HL-60 (cell line): ENCODE data around the gene NDNF.

Source experiments
- DNase-seq, 2 experiments: peaks; one replicate each; pipeline ENCODE4 v3.0.0-alpha.2; 2010 to 2020; ENCODE audit warnings: low read depth in 1 of 2, low spot score in 1 of 2
- H3K27ac ChIP-seq: fragments of 250-450 bp; sonication (Bioruptor Pico); replicated peaks from 2 replicates; pipeline ENCODE4 v1.5.1; 2020; ENCODE audit warnings: mild to moderate bottlenecking, moderate library complexity
- H3K27me3 ChIP-seq: fragments of 250-450 bp; sonication (Bioruptor Pico); 2 replicates; pipeline ENCODE4 v1.5.1; 2021; ENCODE audit warnings: mild to moderate bottlenecking, moderate library complexity; ENCODE audit not compliant: insufficient read depth, poor library complexity, severe bottlenecking
- H3K4me3 ChIP-seq: replicated peaks from 2 replicates; pipeline ENCODE4 v1.5.1; 2011; ENCODE audit warnings: mild to moderate bottlenecking, control low read depth, low read length; ENCODE audit not compliant: insufficient read depth
- GABPA ChIP-seq: IDR thresholded peaks from 2 replicates; pipeline ENCODE4 v1.6.1; 2012; ENCODE audit warnings: low read depth
- POLR2AphosphoS5 ChIP-seq: IDR thresholded peaks from 2 replicates; pipeline ENCODE4 v1.6.1; 2012; ENCODE audit warnings: low read depth
- SPI1 ChIP-seq: IDR thresholded peaks from 2 replicates; pipeline ENCODE4 v1.6.1; 2012; ENCODE audit warnings: low read depth, mild to moderate bottlenecking, borderline replicate concordance
- TF ChIP-seq, protein P1 (sequence below): IDR thresholded peaks from 2 replicates; pipeline ENCODE4 v1.6.1; 2012; ENCODE audit warnings: low read depth; ENCODE audit not compliant: insufficient replicate concordance
- TF ChIP-seq, protein P2 (sequence below): IDR thresholded peaks from one replicate; pipeline ENCODE4 v1.5.1; 2011; ENCODE audit warnings: low read length, control low read depth, inconsistent platforms; ENCODE audit not compliant: insufficient read depth

Gene NDNF

DNA sequence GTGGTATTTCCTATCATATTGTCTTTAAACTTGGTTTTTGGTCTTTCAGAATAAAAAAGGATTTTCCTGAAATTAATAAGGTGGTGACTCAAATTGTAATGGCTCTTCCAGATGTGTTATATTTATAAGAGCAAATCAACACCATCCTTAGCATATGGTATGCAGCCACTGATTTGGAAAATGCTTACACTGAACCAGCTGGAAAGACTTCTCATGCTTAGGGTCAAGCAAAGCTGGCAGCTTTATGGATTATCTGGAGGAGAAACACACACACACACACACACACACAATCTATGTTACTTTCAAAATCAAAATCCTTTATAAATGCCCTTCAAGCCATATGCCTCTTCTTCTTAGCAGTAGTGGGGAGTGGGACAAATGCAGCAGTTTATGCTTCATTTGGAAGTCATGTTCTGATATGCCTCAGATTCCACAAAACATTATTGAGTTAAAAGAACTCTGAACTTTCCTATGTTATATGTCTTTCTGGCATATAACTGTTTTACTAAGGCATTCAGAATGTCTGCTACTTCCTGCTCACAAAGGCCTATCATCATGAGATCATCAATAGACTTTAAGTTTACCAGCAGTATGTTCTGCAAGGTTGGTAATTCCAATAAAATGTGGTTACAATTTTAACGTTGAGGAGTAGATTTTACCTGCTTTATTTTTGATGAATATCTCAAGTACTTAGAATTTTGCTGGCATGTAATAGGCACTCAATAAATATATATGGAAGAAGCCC is 76.9 kb downstream of the NDNF start:
- H3K27me3 ChIP-seq: no peaks in the 10 kb centered on the region
- TF ChIP-seq SPI1 (no peak), POLR2AphosphoS5 (no peak), GABPA (no peak)
- TF ChIP-seq, protein P1, sequence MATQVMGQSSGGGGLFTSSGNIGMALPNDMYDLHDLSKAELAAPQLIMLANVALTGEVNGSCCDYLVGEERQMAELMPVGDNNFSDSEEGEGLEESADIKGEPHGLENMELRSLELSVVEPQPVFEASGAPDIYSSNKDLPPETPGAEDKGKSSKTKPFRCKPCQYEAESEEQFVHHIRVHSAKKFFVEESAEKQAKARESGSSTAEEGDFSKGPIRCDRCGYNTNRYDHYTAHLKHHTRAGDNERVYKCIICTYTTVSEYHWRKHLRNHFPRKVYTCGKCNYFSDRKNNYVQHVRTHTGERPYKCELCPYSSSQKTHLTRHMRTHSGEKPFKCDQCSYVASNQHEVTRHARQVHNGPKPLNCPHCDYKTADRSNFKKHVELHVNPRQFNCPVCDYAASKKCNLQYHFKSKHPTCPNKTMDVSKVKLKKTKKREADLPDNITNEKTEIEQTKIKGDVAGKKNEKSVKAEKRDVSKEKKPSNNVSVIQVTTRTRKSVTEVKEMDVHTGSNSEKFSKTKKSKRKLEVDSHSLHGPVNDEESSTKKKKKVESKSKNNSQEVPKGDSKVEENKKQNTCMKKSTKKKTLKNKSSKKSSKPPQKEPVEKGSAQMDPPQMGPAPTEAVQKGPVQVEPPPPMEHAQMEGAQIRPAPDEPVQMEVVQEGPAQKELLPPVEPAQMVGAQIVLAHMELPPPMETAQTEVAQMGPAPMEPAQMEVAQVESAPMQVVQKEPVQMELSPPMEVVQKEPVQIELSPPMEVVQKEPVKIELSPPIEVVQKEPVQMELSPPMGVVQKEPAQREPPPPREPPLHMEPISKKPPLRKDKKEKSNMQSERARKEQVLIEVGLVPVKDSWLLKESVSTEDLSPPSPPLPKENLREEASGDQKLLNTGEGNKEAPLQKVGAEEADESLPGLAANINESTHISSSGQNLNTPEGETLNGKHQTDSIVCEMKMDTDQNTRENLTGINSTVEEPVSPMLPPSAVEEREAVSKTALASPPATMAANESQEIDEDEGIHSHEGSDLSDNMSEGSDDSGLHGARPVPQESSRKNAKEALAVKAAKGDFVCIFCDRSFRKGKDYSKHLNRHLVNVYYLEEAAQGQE: no peak
- TF ChIP-seq, protein P2, sequence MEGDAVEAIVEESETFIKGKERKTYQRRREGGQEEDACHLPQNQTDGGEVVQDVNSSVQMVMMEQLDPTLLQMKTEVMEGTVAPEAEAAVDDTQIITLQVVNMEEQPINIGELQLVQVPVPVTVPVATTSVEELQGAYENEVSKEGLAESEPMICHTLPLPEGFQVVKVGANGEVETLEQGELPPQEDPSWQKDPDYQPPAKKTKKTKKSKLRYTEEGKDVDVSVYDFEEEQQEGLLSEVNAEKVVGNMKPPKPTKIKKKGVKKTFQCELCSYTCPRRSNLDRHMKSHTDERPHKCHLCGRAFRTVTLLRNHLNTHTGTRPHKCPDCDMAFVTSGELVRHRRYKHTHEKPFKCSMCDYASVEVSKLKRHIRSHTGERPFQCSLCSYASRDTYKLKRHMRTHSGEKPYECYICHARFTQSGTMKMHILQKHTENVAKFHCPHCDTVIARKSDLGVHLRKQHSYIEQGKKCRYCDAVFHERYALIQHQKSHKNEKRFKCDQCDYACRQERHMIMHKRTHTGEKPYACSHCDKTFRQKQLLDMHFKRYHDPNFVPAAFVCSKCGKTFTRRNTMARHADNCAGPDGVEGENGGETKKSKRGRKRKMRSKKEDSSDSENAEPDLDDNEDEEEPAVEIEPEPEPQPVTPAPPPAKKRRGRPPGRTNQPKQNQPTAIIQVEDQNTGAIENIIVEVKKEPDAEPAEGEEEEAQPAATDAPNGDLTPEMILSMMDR: no peak
- no peak for DNase-seq
- H3K4me3 ChIP-seq: no peak overlapping the region
- no peak overlapping the region for H3K27ac ChIP-seq

DNA sequence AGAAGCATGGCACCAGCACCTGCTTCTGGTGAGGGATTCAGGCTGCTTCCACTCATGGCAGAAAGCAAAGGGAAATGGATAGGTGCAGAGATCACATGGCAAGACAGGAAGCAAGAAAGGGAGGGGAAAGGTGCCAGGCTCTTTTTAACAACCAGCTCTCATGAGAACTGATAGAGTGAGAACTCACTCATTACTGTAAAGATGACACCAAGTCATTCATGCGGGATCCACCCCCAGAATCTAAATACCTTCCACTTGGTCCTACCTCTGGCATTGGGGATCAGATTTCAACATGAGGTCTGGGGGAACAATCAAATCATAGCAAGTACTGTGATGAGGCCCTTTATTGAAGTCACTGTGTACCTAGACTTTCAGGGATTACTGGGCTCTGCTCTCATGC is 77.8 kb downstream of the NDNF start:
- Histone ChIP-seq H3K27ac (no peak overlapping the region), H3K27me3 (no peaks in the 10 kb centered on the region), H3K4me3 (no peak overlapping the region)
- DNase-seq: no peak
- TF ChIP-seq, protein P1: no peak
- TF ChIP-seq GABPA (no peak), POLR2AphosphoS5 (no peak), SPI1 (no peak)
- TF ChIP-seq, protein P2: no peak

DNA sequence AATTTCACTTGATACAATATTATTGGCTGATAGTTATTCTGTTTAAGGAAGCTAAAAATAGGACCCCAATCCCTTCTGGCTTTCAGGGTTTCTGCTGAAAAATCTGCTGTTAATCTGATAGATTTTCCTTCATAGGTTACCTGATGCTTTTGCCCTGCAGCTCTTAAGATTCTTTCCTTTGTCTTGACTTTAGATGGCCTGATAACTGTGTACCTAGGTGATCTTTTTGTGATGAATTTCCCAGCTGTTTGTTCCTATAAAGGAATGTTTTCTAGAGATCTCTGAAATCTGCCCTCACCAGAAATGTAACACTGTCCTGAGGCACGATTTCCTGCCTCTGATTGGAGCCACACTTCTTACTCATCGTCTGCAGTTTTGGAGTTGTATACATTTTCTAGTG is 80.5 kb downstream of the NDNF start:
- Histone ChIP-seq H3K4me3 (no peak overlapping the region), H3K27me3 (no peaks in the 10 kb centered on the region), H3K27ac (no peak overlapping the region)
- TF ChIP-seq, protein P1: no peak
- TF ChIP-seq SPI1: no peak
- TF ChIP-seq GABPA: no peak
- TF ChIP-seq POLR2AphosphoS5: no peak
- TF ChIP-seq, protein P2: no peak
- DNase-seq: no peak
